HG02763 (cell line): Measurements from ENCODE around the gene GP5.

Experiments
- ATAC-seq: cut with Tn5 transposase; IDR thresholded peaks from one replicate; pipeline ENCODE4 v1.9.1; 2021; ENCODE audit warnings: mild to moderate bottlenecking, moderate library complexity; ENCODE audit not compliant: unreplicated experiment

GP5 gene, protein sequence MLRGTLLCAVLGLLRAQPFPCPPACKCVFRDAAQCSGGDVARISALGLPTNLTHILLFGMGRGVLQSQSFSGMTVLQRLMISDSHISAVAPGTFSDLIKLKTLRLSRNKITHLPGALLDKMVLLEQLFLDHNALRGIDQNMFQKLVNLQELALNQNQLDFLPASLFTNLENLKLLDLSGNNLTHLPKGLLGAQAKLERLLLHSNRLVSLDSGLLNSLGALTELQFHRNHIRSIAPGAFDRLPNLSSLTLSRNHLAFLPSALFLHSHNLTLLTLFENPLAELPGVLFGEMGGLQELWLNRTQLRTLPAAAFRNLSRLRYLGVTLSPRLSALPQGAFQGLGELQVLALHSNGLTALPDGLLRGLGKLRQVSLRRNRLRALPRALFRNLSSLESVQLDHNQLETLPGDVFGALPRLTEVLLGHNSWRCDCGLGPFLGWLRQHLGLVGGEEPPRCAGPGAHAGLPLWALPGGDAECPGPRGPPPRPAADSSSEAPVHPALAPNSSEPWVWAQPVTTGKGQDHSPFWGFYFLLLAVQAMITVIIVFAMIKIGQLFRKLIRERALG

DNA sequence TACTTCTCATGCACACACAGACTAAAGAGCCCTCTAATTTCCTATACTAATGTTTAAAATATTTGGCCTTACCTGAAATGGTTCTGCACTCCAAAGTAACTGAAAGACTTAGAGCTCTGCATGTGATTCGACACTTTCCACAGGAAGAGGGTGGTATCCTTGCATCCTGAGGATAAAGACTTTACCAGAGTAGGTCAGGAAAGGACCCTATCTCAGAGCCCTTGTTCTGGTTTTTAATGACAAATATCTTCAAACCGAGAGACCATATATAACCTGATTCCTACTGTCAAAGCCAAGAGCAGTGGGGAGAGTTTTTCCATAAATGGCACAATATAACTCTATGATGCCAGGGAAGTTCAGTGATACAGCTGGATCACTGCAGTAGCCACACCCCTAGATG is at the start of gene GP5:
TSS of gene GP5 (minus strand) at position 101 of the 400 bp plus-strand sequence. CDS start 984 bp downstream, outside the sequence.
- ATAC-seq, result no peak

DNA sequence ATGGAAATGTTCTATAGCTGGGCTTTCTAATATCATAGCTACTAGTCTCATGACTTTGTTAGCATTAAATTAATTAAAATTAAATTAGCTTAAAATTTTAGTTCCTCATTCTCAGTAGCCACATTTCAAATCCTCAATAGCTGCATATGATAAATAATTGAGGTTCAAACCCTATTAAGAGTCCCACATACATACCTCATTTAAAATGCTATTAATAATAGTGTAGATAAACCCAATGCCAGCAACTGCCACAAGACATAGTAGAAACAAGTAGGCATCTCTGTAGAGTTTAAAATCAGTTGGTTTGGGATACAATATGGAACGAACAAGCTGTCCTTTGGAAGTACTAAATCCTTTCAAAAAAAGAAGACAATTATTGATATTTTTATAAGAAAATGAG is 48.6 kb upstream of the GP5 start:
- ATAC-seq, result no peak

DNA sequence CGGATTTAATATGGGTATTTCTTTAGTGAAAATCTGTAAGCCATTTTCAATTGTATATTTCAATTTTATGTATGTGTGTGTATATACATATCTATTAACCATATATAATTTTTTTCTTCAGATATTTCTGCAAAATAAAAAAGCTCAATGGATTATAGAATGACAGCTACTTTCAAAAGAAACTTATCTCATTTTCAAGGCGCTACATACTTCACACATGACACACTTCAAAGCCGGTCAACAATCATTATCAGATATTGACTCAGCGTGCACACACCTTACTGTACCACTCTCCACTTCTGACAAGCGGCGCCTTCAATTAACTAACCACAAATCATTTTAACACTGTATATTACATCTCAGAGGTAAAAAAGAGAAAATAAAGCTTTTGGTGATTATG is 48.1 kb upstream of the GP5 start:
- no peak for ATAC-seq

DNA sequence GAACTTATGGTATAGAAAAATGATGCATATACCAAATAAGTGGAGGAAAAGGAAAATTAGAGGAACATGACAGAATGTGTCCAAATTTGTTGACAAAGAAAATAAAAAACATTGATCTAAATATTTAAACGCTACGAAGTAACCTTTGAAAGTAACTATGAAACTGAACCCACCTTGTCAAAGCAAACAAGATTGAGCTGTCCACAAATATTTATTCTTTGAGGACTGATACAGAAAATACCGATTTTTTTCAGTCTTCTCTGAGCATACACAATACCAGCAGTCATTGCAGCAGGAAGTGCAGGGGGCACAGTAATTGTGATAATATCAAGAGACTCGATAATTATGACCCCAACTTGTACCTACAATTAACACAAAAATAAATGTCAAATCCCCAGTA is 47.7 kb upstream of the GP5 start:
- ATAC-seq, result no peak

DNA sequence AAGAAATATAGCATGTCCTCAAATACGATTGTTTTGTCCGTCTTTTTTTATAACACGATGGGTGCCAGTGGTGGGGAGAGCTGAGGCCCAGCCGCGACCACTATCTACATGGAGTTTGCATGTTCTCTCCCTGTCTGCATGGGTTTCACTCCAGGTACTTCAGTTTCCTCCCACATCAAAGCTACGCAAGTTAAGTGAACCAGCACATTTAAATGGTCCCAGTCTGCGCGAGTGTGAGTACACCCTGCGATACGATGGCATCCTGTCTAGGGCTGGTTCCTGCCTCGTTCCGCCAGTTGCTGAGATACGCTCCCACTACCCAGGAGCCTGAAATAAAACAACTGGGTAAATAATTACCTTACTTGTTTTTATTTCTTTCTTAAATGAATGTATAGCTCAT is 47.1 kb upstream of the GP5 start:
- ATAC-seq, result no peak

DNA sequence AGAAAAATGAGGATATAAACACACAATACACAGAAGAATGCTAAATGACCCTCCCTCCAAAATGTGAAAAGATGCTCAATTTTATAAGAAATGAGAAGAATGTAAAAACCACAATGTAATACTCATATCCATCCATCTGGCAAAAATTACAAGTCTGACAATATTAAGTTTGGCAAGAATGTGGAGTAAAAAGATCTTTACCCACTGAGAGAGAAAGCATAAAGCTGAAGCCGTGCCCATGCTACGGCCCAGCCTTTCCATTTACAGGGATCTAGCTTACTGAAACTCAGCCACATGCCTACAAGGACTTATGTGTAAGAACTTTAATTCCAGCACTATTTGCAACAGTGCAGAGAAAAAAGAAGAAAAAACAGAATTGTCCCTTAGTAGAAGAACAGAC is 44.8 kb upstream of the GP5 start:
- ATAC-seq, result no peak

DNA sequence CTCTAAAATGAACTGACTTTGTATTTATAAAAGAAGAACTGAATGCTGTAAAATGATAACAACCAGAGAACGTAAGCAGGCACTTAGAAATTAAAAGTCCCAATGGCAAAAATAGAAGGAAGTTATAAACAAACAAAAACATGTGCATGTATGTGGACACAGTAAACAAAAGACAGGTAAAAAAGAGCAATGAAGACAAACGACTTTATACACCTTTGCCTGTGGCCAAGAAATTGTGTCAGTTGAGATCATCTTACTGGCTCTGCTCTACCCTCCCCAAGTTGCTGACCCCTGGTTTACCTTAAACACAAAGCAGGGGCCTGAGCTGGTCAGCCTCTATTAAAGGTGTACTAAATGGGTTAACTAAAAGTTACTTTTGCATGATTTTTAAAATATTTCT is 41.7 kb upstream of the GP5 start:
- ATAC-seq, result no peak

DNA sequence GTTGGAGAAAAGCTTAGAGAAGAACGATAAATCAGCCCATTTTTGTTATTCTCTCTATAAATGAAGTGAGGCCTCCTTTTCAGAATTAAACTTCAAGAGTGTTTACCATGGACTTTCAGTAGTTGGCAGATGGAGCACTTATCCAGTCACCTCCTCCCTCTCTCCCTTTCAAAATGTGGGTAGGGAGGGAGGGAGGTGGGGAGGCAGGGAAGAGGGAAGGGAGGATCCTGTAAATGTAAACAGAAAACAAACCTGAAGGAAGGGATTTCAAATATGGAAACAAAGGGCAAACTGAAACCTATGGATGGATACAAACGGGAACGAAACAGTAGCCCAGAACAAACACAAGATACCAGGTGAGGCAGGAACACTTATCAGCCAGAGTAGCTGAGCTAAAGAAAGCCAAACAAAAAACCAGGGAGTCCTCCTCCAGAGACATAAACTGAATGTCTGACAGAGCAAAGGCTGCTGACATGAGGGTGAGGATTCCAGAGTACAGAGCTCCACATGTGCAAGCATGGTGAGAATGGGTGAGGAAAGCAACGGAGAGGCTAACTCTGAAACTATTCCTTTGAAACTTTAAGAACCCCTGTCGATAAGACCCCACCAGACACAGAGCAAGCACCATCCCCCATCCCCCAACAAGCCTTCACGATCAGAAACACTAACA is 41.0 kb upstream of the GP5 start:
- ATAC-seq, result no peak

DNA sequence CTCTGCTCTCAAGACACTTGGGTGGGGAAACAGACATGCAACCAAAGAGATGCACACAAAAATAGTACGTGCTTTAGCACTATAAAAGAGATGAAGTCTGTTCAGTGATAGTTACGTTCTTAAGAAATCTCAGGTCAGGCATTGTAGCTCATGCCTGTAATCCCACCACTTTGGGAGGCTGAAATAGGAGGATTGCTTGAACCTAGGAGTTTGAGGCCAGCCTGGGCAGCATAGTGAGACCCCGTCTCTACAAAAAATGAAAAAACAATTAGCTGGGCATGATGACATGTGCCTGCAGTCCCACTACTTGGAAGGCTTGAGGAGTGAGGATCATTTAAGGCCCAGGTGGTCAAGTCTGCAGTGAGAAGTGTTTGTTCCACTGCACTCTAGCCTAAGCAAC is 35.4 kb upstream of the GP5 start:
- ATAC-seq, result no peak

DNA sequence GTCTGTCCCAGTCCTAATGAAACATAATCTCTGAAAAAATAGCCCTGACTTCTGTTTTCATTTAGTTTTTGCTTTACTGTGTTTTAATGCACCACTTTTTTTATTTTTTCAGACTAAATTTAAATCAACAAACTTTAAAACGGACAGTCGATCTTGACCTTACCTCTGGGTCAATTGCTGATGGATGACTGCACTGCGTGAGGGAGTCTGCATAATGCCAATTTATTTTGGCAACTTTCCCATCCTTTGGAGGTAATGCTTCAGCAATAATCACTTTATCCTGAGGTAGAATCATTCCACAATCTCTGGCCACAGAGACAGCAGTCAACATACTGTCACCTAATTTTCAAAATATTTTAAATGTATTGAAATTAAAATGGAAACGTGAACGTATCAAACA is 32.5 kb upstream of the GP5 start:
- no peak for ATAC-seq

DNA sequence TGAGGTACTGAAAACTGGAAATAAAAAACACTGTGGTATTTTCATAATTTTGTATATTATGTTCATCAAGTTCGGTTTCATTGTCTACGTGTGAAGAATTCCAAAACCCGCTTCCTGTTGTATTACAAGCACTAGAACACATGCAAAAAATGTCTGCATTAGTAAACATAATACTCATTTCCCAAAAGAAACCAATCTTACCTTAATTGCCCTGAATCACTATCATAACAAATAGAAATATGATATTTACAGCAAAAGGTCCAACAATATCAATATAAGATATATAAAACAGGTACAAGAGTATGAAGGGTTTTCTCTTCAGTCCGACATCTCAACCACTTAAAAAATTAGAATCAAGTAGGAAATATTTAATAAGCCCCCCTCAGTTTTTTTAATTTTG is 26.3 kb upstream of the GP5 start:
- no peak for ATAC-seq

DNA sequence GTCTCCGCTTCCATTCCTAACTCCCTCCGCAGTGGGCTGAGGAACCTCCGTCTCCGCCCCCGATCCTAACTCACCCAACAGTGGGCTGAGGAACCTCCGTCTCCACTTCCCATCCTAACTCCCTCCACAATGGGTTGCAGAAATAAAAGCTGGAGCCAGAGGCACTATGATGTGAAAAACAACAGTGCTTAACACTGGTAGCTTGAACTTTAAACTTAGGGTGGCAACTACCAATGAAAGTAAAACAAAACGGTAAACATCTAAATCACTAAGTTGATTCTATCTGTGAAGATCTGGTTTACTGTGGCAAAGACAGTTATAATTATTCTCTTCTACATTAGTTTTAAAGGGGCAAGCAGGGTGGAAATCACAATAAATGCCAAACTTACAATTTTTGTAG is 25.9 kb upstream of the GP5 start:
- no peak for ATAC-seq

DNA sequence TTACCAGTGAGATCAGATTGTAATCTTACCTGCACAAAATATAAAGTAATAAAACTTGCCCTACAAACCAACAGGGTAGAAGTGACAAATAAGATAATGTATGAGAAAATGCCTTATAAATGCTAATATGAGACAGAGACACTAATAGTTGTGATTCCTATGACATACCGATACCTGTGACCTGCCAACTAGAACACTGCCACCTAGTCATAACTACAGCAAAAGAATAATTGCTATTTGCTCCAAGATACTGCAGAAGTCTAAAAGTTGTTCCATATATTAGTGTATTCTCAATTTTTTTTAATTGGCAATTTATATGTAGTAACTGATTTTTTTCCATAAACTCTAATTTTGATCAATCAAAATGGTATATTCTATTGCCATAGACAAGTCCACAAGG is 25.3 kb upstream of the GP5 start:
- no peak for ATAC-seq

DNA sequence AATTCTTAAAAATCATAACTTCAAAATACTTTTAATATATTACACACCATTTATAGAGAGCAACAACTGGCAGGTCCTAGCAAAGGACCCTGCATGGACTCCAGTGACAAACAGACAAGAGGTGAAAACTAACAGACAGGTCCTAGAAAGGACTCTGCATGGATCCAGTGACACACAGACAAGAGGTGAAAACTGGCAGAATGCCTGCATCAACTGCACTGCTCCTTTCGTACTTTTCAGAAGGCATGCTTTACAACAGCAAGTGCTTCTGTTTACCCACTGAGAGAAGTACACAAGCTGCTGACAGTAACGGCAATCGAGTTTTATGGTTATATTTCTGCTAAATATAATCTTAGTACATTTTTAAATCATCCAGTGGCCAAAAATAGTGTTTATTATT is 24.3 kb upstream of the GP5 start:
- no peak for ATAC-seq

DNA sequence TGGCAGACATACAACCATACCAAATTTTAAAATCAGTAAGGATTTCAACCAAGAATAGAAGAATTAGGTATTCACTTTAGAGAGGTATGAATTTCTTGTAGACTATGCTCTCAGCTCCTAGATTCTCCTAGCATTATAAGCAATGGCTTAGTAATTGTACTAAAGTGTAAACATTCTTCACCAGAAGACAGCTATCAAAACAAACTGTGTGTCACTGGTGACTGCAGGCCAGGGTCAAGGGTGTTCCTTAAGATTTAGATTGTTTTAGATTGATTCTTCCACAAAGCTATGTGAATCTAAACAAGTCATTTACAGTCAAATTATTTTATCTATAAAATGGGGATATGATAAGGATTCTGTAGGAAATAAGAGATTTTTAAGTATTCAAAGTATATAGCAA is 23.1 kb upstream of the GP5 start:
- no peak for ATAC-seq

DNA sequence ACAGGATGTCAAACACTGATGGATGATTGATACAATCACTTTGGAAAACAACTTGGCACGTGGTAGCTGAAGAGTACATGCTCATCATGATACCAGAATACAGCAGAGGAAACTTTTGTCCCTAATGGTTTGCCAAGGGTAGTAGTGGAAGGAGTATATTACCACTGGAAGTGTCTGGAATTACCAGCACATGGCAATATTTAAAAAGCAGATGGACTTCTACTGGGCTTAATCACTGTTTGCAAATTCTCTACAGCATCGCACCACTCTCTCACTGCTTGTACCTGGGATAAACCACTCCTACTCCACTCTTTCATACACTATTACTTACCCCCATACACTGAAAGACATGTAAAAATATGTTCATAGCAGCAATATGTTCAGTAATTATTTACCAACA is 19.6 kb upstream of the GP5 start:
- no peak for ATAC-seq

DNA sequence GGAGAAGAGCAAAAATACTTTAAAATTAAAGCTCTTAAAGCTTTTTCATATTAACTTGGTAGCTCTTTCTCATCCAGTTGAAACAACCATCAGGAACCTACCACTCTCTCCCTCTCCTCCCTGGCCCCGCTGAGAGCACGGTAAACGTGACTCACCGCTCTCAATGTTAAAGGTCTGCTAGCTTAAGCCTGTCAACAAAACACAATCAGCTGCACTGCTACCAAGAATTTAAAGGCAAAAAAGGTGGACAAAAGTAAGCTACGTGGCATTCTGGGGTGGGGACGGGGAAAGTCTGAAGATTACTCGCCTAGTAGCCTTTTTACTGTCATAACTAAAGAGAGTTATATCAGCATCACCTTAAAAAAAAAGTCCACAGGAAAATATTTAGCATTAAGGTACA is 8.4 kb upstream of the GP5 start:
- no peak for ATAC-seq

DNA sequence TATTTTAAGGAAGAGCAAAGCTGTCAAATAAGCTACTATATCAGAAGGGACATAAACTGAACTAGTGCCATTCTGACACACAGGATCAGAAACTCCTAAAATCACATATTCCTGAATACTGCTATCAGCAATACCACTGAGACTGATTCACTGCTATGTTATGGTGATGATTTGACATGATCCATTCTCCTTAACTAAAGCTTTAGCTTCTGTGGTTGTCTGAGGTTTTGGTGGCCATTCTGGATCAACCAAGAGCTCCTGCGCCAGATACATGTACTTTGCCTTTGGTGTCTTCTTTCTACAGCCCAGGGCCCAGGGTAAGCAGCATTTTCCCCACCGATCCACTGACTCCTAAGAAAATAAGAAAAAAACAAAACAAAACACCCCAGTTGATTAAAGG is 6.7 kb upstream of the GP5 start:
- ATAC-seq, result no peak

DNA sequence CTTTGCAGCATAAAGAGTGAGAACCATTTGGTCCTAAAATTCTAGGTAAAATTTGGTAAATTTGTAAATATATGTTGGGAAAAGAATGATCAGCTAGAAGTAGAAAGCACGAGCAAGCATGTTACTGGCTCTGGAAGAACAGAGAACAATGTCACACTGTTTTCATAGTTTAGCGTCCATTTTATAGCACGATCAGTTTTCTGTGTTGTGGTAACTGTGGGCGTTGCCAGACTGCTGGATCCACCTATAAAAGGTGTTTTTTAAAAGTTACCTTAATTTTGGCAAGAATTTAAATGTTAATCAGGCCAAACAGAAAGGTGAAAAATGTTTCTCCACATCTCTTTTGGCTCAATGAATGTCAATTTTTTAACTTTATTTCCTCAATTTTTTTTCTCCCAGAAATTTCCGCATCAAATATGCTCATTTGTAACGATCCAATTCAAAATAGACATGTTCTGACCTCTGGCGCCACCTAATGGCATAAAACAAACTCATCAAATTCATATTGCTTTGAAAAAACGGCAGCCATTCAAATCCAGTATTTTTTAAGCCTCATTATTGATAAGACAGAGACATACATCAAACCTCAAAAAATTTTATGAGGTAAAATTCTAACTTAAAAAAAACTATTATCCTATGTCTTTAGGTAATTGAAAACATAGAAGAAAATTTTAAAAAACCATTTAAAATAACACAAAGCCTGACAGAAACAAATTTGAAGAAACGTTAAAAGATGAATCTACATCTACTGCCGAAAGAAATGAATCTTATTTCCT is 5.5 kb upstream of the GP5 start:
- ATAC-seq, result no peak

DNA sequence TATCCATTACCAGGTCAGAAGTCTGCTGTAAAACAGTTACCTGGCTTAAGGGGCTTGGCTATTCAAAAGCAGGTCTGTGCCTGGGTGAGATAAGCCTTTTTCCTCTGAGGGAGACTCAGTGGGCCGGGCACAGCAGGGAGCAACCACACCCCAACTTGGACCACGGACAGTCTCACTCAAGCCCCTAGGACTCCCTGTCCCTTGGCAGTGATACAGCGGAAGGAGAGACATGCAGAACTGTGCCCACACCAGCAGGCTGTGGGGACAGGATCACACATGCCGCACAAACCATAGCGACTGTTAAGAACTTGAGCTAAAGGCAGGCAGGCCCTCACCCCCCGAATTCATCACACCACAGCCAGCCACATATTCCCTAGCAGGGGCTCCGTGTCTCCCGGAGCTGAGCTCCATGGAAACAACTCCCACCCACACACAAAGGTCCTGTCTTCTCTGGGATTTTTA is 2.8 kb upstream of the GP5 start:
- no peak for ATAC-seq

DNA sequence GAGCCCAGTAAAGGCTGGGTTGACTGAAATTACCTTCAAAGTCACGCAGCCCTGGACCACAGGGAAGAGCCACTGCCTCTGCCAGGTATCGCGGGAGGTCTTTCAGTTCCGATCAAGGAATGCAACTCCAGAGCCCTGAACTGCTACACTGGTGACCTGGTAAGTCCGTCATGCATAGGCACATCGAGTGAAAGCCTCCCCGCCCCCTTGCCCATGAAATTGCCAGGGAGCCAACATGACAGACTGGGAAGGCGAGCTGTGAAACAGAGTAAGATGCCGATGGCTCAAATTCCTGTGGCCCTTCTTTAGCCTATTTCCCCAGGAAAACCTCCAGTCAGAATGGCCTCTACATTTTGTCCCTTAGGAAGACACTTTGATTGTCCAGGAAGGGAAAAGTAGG is 2.3 kb upstream of the GP5 start:
- ATAC-seq, result no peak
